Neural cell (in vitro differentiated cells): ENCODE data around the gene LHFPL6. TPM values are rescaled to one million over a fixed set of nuclear protein-coding genes. Genes with fewer than 3 reads are reported as not detected.

Experiments used
- H2AFZ ChIP-seq: fragments of 200-600, 300-800 bp; sonication (generic), shearing (Covaris generic); 2 replicates; pipeline ENCODE4 v1.6.0; 2014; ENCODE audit warnings: low read depth, mild to moderate bottlenecking, antibody characterized with exemption, low read length, moderate library complexity
- H3F3A ChIP-seq: fragments of 200-600 bp; shearing (Covaris generic); 2 replicates; pipeline ENCODE4 v1.6.1; 2016; ENCODE audit warnings: mild to moderate bottlenecking, moderate library complexity, mixed read lengths, antibody characterized with exemption, low read length; ENCODE audit not compliant: insufficient read depth, poor library complexity, severe bottlenecking
- H3K27ac ChIP-seq: fragments of 200-600, 300-800 bp; sonication (generic), shearing (Covaris generic); 2 replicates; pipeline ENCODE4 v1.5.1; 2014; ENCODE audit warnings: mild to moderate bottlenecking, low read length, moderate library complexity
- H3K27me3 ChIP-seq: fragments of 300-800, 200-600 bp; sonication (generic), shearing (Covaris generic); 2 replicates; pipeline ENCODE4 v1.6.0; 2014; ENCODE audit warnings: mild to moderate bottlenecking, low read depth, low read length, moderate library complexity; ENCODE audit not compliant: insufficient read depth
- H3K36me3 ChIP-seq: fragments of 300-800, 200-600 bp; sonication (generic), shearing (Covaris generic); 2 replicates; pipeline ENCODE4 v1.5.1; 2014; ENCODE audit warnings: mild to moderate bottlenecking, antibody characterized with exemption, low read length, moderate library complexity; ENCODE audit not compliant: insufficient read depth
- H3K4me2 ChIP-seq: fragments of 300-800, 200-600 bp; sonication (generic), shearing (Covaris generic); 2 replicates; pipeline ENCODE4 v1.6.0; 2014; ENCODE audit warnings: mild to moderate bottlenecking, low read length
- H3K4me3 ChIP-seq: fragments of 300-800, 200-600 bp; sonication (generic), shearing (Covaris generic); 2 replicates; pipeline ENCODE4 v1.5.1; 2014; ENCODE audit warnings: mild to moderate bottlenecking, low read length, moderate library complexity
- H3K79me2 ChIP-seq: fragments of 200-600 bp; shearing (Covaris generic); replicated peaks from 2 replicates; pipeline ENCODE4 v1.6.0; 2014; ENCODE audit warnings: mild to moderate bottlenecking, low read length, moderate library complexity; ENCODE audit not compliant: insufficient read depth
- H3K9ac ChIP-seq: fragments of 300-800, 200-600 bp; sonication (generic), shearing (Covaris generic); 2 replicates; pipeline ENCODE4 v1.6.1; 2016; ENCODE audit warnings: mild to moderate bottlenecking, low read length, mixed read lengths
- H3K9me2 ChIP-seq: fragments of 200-600 bp; shearing (Covaris generic); 2 replicates; pipeline ENCODE4 v1.6.1; 2016; ENCODE audit warnings: mild to moderate bottlenecking, low read length, mixed read lengths; ENCODE audit not compliant: insufficient read depth
- H3K9me3 ChIP-seq: fragments of 200-600, 300-800 bp; sonication (generic), shearing (Covaris generic); 2 replicates; pipeline ENCODE4 v1.6.1; 2016; ENCODE audit warnings: mild to moderate bottlenecking, mixed run types, low read length, moderate library complexity, mixed read lengths
- H4K20me1 ChIP-seq: fragments of 200-600 bp; shearing (Covaris generic); 2 replicates; pipeline ENCODE4 v1.6.1; 2016; ENCODE audit warnings: mild to moderate bottlenecking, mixed run types; ENCODE audit not compliant: insufficient read depth
- EP300 ChIP-seq: fragments of 450-650 bp; conservative IDR thresholded peaks from 2 replicates; pipeline ENCODE4 v1.6.1; 2014; ENCODE audit warnings: antibody characterized with exemption, mild to moderate bottlenecking, moderate library complexity; ENCODE audit not compliant: poor library complexity, severe bottlenecking
- EZH2 ChIP-seq: fragments of 200-600, 300-800 bp; shearing (Covaris generic), sonication (generic); IDR thresholded peaks from 2 replicates; pipeline ENCODE4 v1.6.1; 2014; ENCODE audit warnings: antibody characterized with exemption, low read length, borderline replicate concordance, mild to moderate bottlenecking; ENCODE audit not compliant: insufficient read depth, poor library complexity, severe bottlenecking
- MXI1 ChIP-seq: fragments of 450-650 bp; conservative IDR thresholded peaks from 2 replicates; pipeline ENCODE4 v1.6.1; 2014; ENCODE audit warnings: antibody characterized with exemption, mild to moderate bottlenecking; ENCODE audit not compliant: poor library complexity, severe bottlenecking
- POLR2AphosphoS5 ChIP-seq: IDR thresholded peaks from 2 replicates; pipeline ENCODE4 v1.6.1; 2012
- RAD21 ChIP-seq: fragments of 450-650 bp; conservative IDR thresholded peaks from 2 replicates; pipeline ENCODE4 v1.6.1; 2014; ENCODE audit warnings: antibody characterized with exemption, mild to moderate bottlenecking, moderate library complexity
- SMC3 ChIP-seq: fragments of 450-650 bp; conservative IDR thresholded peaks from 2 replicates; pipeline ENCODE4 v1.6.1; 2014; ENCODE audit warnings: antibody characterized with exemption, mild to moderate bottlenecking, moderate library complexity; ENCODE audit not compliant: poor library complexity
- TAF1 ChIP-seq: IDR thresholded peaks from 2 replicates; pipeline ENCODE4 v1.6.1; 2012; ENCODE audit warnings: low read depth
- polyA plus RNA-seq: library from polyadenylated mRNA; depleted of rRNA; stranded (reverse); fragments of >200 nt; gene quantifications from 2 replicates; pipeline ENCODE4 v1.2.3, GENCODE V29; 2014
- TF ChIP-seq, protein P1 (sequence below): fragments of 450-650 bp; IDR thresholded peaks from 2 replicates; pipeline ENCODE4 v1.5.1; 2014; ENCODE audit warnings: antibody characterized with exemption, mild to moderate bottlenecking, moderate library complexity; ENCODE audit not compliant: poor library complexity, severe bottlenecking
- TF ChIP-seq, protein P2 (sequence below): IDR thresholded peaks from 2 replicates; pipeline ENCODE4 v1.6.1; 2012; ENCODE audit warnings: borderline replicate concordance

Gene LHFPL6
- polyA plus RNA-seq, 1 donor from 2014 or later, result 36.3 TPM

DNA sequence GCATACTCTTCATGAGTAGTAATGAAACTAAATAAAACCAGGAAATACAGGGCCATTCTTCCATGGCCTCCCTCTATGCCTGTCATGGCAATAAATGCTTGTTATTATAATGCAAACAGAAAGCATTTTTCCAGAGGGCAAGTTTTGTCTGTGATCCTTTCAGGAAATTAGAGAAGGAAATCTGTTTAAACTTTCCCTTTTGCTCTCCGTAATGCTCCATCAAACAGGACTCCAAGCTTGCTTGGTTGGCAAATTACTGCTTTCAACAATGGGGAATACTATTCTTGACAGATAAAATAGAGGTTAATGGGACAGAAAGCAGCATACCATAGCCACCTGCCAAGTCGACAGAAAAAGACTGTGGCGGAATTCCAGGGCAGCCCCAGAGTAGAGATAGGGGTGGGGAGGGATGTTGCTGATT is 252.5 kb downstream of the LHFPL6 start:
- peaks cover 19% of the 10 kb centered on the region for H3F3A ChIP-seq
- peak overlapping the region; percentile 51 for H3K4me3 ChIP-seq
- H4K20me1 ChIP-seq, result no peaks in the 10 kb centered on the region
- peak overlapping the region; percentile 51 for H3K27ac ChIP-seq
- H3K9me2 ChIP-seq, result no peaks in the 10 kb centered on the region
- no peak overlapping the region for H3K9ac ChIP-seq
- peak; percentile 17 for TF ChIP-seq RAD21
- TF ChIP-seq EP300, result peak; percentile 82
- peak; percentile 0 for TF ChIP-seq MXI1
- TF ChIP-seq SMC3, result peak; percentile 33
- TF ChIP-seq POLR2AphosphoS5, result peak; percentile 76
- TF ChIP-seq, protein P1, sequence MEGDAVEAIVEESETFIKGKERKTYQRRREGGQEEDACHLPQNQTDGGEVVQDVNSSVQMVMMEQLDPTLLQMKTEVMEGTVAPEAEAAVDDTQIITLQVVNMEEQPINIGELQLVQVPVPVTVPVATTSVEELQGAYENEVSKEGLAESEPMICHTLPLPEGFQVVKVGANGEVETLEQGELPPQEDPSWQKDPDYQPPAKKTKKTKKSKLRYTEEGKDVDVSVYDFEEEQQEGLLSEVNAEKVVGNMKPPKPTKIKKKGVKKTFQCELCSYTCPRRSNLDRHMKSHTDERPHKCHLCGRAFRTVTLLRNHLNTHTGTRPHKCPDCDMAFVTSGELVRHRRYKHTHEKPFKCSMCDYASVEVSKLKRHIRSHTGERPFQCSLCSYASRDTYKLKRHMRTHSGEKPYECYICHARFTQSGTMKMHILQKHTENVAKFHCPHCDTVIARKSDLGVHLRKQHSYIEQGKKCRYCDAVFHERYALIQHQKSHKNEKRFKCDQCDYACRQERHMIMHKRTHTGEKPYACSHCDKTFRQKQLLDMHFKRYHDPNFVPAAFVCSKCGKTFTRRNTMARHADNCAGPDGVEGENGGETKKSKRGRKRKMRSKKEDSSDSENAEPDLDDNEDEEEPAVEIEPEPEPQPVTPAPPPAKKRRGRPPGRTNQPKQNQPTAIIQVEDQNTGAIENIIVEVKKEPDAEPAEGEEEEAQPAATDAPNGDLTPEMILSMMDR, result peak; percentile 8
- TF ChIP-seq, protein P2, sequence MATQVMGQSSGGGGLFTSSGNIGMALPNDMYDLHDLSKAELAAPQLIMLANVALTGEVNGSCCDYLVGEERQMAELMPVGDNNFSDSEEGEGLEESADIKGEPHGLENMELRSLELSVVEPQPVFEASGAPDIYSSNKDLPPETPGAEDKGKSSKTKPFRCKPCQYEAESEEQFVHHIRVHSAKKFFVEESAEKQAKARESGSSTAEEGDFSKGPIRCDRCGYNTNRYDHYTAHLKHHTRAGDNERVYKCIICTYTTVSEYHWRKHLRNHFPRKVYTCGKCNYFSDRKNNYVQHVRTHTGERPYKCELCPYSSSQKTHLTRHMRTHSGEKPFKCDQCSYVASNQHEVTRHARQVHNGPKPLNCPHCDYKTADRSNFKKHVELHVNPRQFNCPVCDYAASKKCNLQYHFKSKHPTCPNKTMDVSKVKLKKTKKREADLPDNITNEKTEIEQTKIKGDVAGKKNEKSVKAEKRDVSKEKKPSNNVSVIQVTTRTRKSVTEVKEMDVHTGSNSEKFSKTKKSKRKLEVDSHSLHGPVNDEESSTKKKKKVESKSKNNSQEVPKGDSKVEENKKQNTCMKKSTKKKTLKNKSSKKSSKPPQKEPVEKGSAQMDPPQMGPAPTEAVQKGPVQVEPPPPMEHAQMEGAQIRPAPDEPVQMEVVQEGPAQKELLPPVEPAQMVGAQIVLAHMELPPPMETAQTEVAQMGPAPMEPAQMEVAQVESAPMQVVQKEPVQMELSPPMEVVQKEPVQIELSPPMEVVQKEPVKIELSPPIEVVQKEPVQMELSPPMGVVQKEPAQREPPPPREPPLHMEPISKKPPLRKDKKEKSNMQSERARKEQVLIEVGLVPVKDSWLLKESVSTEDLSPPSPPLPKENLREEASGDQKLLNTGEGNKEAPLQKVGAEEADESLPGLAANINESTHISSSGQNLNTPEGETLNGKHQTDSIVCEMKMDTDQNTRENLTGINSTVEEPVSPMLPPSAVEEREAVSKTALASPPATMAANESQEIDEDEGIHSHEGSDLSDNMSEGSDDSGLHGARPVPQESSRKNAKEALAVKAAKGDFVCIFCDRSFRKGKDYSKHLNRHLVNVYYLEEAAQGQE, result peak; percentile 99
- TF ChIP-seq EZH2, result no peak
- TF ChIP-seq TAF1, result no peak
- peaks cover 2% of the 10 kb centered on the region for H3K79me2 ChIP-seq
- H3K27me3 ChIP-seq, result no peaks in the 10 kb centered on the region
- H3K36me3 ChIP-seq, result no peaks in the 10 kb centered on the region
- H3K9me3 ChIP-seq, result no peaks in the 10 kb centered on the region
- H2AFZ ChIP-seq, result no peak overlapping the region
- H3K4me2 ChIP-seq, result peak overlapping the region; percentile 16

DNA sequence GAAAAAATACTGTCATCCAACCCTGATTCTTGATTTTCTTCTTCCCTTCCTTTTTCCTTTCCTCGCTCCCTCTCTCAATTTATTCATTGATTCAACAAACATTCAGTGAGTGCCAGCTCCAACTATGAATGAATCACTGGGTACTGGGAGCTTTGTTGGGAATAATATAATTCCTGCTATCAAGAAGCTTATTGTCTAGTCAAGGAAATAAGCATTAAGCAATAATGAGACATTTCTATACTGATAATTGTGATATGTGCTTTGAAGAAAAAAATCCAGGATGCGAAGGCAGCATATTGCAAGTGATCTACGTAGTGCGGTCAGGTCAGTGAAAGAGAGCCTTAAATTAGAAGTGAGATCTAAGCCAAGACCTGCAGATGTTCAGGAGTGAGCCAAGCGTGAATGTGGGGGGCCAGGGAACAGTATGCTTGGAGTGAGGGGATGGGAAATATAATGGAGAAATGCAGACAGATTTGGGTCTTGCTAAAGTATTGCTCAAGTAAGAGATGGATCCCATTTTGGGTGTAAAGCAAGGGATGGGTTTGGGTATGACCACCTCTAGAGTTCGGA is 253.5 kb downstream of the LHFPL6 start:
- H3K27ac ChIP-seq, result peak overlapping the region; percentile 42
- no peak overlapping the region for H3K4me3 ChIP-seq
- H3K27me3 ChIP-seq, result no peaks in the 10 kb centered on the region

More for the DNA sequence above, 253.5 kb downstream of the LHFPL6 start:
- no peaks in the 10 kb centered on the region for H3K9me3 ChIP-seq
- no peaks in the 10 kb centered on the region for H4K20me1 ChIP-seq
- H3K9ac ChIP-seq, result no peak overlapping the region
- H2AFZ ChIP-seq, result no peak overlapping the region
- H3K79me2 ChIP-seq, result no peaks in the 10 kb centered on the region
- H3F3A ChIP-seq, result peaks cover 19% of the 10 kb centered on the region
- H3K4me2 ChIP-seq, result peak overlapping the region; percentile 16
- TF ChIP-seq POLR2AphosphoS5 (no peak), RAD21 (no peak)
- TF ChIP-seq, protein P2, result no peak
- no peaks in the 10 kb centered on the region for H3K9me2 ChIP-seq
- H3K36me3 ChIP-seq, result no peaks in the 10 kb centered on the region
